HG03575 (cell line): ENCODE data around the gene BTBD3.

Experiments used
- ATAC-seq: cut with Tn5 transposase; IDR thresholded peaks from one replicate; pipeline ENCODE4 v1.9.1; 2021; ENCODE audit not compliant: unreplicated experiment, insufficient number of reproducible peaks, low FRiP score; ENCODE audit errors: extremely low read depth

The BTBD3 gene

GRCh38 chr20:11912013-11912658, 5.6 kb upstream of the BTBD3 start:
- ATAC-seq = no peak

DNA sequence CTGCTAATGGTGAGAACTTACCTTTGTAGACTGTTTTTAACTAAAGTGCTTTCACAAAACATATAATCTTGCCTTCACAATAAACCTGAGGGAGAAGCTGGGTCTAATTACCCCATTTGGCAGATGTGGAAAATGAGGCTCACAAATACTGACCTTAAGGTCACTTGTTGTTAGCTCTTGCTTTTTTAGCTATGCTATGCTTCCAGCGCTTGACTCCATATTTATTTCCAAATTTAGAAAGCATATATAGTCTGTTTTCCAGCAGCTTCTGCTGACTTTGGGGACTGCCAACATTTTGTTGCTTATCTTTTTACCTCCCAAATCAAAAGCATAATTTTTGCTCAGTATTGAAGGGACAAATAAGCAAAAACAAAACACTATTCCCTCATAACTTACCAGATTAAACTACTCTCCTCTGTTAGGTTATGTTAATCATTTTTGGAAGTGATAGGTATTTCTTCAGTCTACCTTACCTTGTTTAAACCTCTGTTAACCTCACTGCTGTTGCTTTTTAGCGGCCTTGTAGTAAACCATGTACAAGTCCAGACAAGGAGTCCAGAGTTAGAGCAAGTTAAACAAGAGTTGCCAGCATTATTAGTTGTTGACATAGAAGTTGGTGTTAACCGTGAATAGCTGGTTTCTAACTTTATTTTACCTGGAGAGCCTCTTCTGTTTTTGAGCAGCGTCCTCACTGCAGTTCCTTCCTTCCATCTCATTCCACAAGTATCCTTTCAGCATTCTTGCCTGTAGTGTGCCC, 4.9 kb upstream of the BTBD3 start:
- ATAC-seq = no peak

- no peak for ATAC-seq
These were observed 725 bp downstream of the BTBD3 start for GRCh38 chr20:11918391-11918845.

DNA sequence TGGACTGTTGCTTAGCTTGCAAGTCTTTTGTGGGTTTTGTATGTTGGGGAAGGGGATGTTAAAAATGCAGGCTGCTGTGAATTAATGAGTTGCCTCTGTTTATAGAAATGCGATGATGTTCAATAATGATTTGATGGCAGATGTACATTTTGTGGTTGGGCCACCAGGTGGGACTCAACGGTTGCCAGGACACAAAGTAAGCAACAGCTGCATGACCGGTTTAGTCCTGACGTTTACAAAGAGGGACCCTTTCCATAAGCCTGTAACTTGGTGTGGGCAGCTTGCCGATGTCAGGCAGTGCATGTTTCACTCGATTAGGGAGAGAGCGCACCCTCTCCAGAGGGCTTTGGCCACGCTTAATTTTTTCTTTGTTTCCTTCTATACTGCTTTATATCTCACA, 1.3 kb downstream of the BTBD3 start:
- no peak for ATAC-seq

GRCh38 chr20:11919581-11919980, 1.9 kb downstream of the BTBD3 start:
- ATAC-seq = no peak

- no peak for ATAC-seq
These were observed 2.4 kb downstream of the BTBD3 start for GRCh38 chr20:11920083-11920482.

DNA sequence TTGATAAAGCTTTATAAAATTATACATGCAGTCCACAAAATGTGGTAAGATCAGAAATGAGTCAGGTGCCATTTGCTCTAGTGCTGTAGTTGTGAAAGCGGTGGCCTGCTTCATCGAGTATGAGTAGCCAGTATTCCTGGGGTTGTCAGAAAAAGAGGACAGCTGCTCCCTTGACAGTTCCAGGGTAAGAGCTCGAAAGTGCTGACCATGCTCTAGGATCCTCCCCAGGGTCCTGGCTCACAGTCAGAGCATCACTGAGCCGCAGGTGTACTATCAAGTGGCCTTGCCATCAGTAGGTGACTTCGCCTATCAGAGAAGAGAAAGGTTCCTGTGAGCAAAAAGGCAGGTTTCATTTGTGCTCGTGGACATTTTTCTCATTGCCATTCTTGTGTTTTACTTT, 3.6 kb downstream of the BTBD3 start:
- no peak for ATAC-seq

- no peak for ATAC-seq
These were observed 4.9 kb downstream of the BTBD3 start for GRCh38 chr20:11922561-11922960.

DNA sequence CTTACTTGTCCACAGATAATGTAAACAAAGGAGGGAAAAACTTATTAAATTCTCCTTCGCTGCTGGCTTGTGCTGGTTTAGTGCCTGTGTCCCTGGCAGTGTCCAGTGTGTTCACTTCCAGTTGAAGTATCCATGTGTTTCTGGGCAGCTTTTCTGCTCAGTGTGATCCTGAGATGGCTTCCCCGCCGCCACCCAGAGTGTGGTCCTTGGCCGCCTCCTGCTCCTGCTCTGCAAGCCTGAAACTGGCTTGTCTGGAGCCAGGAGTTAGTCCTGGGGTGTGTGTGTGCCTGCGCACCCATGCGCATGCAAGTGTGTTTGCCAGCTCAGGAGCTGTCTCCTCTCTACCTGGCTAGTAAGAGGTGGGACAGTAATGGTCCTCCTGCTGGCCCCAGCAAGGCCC, 7.2 kb downstream of the BTBD3 start:
- no peak for ATAC-seq

- ATAC-seq = no peak
These were observed 8.8 kb downstream of the BTBD3 start for GRCh38 chr20:11926292-11926998.

DNA sequence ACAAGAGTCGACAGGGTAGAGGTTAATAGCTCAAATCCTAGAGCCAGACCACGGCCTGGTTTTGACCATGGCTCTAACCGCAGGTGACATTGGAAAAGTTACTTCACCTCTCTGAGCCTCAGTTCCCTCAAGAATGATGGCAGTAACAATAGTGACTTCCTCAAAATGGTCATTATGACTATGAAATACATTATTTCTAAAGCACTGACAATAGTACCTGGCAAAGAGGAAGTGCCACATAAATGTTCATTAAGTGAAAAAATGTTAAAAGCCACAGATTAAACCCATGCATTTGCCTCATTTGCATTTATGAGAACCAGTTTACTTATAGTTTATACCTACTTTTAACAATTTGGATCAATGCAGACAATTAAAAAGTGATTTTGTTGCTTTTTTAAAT, 12.3 kb downstream of the BTBD3 start:
- ATAC-seq = no peak

DNA sequence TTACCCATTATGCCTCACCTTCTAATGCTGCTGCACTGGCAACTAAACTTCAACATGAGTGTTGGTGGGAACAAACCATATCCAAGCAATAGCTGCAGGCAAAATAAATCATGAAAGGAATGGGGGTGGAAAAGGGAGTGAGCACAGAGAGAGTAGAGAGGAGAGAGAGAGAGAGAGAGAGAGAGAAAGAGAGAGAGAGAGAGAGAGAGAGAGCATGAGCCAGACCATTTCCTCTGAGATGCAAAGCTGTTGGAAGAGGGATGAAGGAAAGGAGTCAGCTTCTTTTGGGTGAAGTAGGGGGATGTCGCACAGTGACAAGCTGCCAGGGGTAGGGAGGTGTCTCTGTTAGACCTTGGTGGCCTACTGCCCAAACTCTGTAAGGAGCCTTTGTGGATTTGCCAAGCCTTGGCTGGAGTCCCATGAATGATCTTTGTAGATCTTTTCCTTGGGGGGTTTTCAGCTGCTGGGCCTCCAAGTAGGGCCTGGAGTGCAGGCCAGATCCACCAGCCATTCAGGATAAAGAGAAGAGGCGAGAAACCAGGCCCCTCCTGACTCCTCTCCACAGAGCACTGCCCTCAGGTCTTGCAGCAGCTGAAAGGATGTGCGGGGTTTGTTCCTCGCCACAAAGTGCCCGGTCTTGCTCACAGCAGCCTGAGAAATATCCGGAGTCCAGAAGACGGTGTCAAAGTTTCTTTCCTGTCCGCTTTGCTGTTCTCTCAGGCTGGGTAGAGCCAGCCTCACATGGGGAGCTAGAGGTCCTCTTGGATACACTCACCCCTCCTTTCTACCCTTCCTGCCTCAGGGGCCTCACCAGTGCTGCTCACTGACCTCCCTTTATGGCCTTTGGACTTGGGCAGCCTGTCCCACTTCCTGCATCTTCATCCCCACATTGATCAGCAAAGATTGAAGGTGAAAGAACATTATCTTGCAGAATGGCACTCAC, 17.8 kb downstream of the BTBD3 start:
- no peak for ATAC-seq

DNA sequence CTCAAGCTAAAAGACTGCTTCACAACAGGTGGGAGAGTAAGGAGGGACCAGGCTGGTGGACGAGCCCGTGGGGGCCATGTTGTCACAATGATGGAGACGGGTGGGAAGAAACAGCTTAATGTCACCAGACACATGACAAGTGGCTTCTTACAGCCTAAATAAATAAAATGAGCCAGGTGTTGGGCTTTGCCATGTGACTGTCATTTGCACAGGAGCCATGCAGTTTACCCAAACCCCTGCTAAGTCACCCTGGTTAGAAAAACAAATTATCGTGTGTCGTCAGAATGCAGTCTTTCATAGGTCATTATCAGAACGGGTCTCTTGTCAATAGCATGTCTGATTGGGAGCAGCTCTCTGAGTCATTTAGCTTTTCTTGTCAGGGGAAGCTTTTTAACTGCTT, 18.5 kb downstream of the BTBD3 start:
- ATAC-seq = no peak

DNA sequence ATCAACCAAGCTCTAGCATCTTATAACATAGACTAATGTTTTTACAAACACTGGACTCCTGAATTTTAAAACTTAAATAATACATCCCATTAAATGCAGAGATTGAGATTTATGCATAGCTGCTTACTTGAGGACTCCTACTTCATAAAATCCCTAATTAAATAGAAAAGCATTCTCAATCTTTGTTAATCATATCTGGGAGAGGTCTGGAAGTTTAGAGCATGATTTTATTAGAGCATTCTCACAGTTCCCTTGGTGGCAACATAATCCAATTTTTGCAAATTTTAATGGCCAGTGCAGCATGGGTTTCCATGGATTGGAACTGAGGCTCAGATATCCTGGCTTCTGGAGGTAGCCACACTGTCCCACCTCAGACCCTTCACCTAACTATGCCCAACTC, 19.5 kb downstream of the BTBD3 start:
- ATAC-seq = no peak

DNA sequence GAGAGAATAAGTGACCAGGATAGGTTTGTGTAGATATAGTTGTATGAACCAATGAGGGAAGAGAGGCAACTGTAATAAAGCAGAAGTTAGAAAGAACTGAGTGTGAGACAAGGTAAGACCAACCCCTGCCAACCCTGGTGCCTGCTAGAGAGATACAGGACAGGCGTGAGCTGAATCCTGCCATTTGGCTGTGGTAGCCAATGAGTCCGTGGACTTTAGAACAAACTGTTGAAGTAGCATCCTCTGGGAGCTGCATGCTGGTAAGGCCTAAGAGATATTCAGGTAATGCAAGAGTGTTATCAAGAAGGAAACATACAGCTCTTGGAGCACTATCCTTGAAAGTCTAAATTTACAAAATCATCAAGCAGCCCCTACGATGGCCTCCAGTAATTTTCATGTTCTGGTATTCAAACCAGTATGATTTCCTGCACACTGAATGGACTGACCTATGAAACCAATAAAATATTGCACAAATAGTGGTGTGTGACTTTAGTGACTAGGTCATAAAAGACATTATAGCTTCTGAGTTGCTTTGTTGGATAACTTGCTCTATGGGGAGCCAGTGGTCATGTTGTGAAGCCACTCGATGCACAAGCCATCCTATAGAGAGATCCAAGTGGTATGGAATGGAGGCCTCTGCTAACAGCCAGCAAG, 24.0 kb downstream of the BTBD3 start:
- no peak for ATAC-seq

DNA sequence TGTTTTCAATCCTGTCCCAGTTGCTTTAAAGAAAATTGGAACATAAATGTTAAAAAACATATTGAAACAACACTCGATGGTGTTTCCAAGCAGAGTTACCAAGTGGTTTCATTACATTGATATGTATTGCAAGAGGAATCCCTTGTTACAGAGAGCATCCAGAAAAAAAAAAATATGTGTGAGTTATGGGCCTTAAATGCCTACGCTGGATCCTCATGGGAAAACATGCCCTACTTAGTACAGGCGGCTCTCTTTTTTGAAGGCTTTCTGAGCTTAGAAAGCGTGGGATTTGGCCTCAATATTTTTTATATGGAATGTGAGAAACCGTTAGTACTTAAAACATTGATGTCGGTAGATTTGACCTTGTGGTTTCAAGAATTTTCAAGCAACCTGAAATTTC, 26.1 kb downstream of the BTBD3 start:
- ATAC-seq = no peak

- ATAC-seq = no peak
These were observed 31.1 kb downstream of the BTBD3 start for GRCh38 chr20:11948806-11949205.

GRCh38 chr20:11949711-11950110, 32.0 kb downstream of the BTBD3 start:
- ATAC-seq = no peak

DNA sequence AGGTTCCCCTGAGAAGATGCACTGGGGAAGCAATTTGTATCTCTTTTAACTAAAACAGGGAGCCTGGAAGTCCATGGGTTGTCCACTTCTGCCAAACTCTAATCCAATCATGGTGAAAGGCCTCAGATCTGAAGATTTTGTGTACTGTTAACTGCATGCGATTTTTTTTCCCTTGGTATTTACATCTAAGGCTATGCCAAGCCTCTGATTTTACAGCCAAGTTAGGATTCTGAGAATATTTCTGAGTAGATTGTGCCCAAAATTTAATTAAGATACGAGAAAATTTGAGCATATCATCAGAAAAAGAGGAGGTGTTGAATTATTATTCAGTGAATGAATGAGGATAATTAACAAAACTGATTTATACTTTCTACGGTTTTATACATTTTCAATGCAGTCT, 34.0 kb downstream of the BTBD3 start:
- no peak for ATAC-seq
